IgD-negative memory B cell (primary cell): ENCODE results near the gene KRT73. TPM values are rescaled to one million over a fixed set of nuclear protein-coding genes. Genes with fewer than 3 reads are reported as not detected.
"Not testable (repeated sequence)": the region's sequence is repeated elsewhere in the genome, so short reads cannot be mapped to it uniquely, and the experiment has no call there.

Source experiments
- H3K27ac Mint-ChIP-seq, 3 donors: one replicate each; pipeline ENCODE4 v1.8.0; 2020 to 2022; ENCODE audit warnings: mild to moderate bottlenecking in 3 of 3, mixed read lengths in 3 of 3, moderate library complexity in 1 of 3
- H3K27me3 Mint-ChIP-seq: one replicate; pipeline ENCODE4 v1.8.0; 2021; ENCODE audit warnings: mixed read lengths
- H3K36me3 Mint-ChIP-seq: one replicate; pipeline ENCODE4 v1.8.0; 2020; ENCODE audit warnings: mild to moderate bottlenecking, mixed read lengths
- H3K4me1 Mint-ChIP-seq, 3 donors: one replicate each; pipeline ENCODE4 v1.8.0; 2020 to 2022; ENCODE audit warnings: mixed read lengths in 3 of 3, mild to moderate bottlenecking in 1 of 3
- H3K4me3 Mint-ChIP-seq, 4 donors: one replicate each; pipeline ENCODE4 v1.8.0; 2020 to 2022; ENCODE audit warnings: mild to moderate bottlenecking in 4 of 4, mixed read lengths in 4 of 4, moderate library complexity in 3 of 4
- H3K9me3 Mint-ChIP-seq, 3 donors: one replicate each; pipeline ENCODE4 v1.8.0; 2020 to 2021; ENCODE audit warnings: mixed read lengths in 3 of 3, mild to moderate bottlenecking in 1 of 3
- polyA plus RNA-seq: library from polyadenylated mRNA; unstranded; fragments of 300-500 nt; fragmentation: Illumina TruSeq; gene quantifications from one replicate; pipeline ENCODE4 v1.2.3, GENCODE V29; 2021

KRT73 gene
- polyA plus RNA-seq, 1 donor from 2014 or later, result not detected

DNA sequence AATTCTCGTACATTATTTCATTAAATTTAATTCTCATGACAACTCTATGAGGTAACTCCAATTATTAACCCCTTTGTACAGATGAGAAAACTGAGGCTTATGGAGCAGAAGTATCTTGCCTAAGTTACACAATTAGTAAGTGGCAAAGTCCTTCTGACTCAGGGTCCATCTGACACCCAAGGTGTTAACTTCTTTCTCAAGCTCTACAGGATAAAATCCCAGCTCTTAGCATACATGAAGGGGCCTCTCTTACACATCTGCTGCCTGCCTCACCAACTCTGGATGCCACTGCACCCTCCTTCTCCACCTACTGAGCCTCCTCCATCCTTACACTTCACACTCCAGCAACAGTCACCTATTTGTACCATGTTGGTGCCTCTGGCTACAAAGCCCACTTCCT lies 12.8 kb downstream of the KRT73 start:
- Mint-ChIP-seq H3K27me3 (peaks cover 23% of the 10 kb centered on the region), H3K4me1 (peaks cover 0 to 2% (median 0%) of the 10 kb centered on the region in 3 donors), H3K27ac (no peak overlapping the region), H3K36me3 (no peaks in the 10 kb centered on the region), H3K9me3 (no peaks in the 10 kb centered on the region), H3K4me3 (no peak overlapping the region)

DNA sequence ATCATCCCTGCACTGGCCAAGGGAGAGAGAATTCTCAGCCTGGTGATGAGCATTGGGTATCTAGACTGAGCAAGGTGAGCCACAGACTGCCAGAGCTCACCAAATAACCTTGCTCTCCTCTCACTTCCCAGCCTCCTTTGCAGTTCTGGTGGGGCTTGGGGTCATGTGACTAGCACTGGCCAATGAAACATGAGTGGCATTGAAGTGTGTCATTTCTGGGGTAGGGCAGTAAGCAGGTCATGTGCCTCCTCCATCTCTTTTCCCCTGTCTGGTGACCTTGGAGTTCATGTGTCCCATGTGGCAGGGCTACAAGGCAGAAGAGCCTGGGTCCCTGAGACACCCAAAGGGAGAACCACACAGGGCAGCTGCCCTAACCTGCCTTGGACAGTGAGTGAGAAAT lies 13.5 kb downstream of the KRT73 start:
- no peaks in the 10 kb centered on the region for H3K9me3 Mint-ChIP-seq
- peak overlapping the region in 1 of 3 donors; percentile 74 for H3K27ac Mint-ChIP-seq
- peaks cover 0 to 2% (median 0%) of the 10 kb centered on the region in 3 donors for H3K4me1 Mint-ChIP-seq
- H3K4me3 Mint-ChIP-seq, result no peak overlapping the region
- H3K27me3 Mint-ChIP-seq, result peaks cover 26% of the 10 kb centered on the region
- H3K36me3 Mint-ChIP-seq, result no peaks in the 10 kb centered on the region

DNA sequence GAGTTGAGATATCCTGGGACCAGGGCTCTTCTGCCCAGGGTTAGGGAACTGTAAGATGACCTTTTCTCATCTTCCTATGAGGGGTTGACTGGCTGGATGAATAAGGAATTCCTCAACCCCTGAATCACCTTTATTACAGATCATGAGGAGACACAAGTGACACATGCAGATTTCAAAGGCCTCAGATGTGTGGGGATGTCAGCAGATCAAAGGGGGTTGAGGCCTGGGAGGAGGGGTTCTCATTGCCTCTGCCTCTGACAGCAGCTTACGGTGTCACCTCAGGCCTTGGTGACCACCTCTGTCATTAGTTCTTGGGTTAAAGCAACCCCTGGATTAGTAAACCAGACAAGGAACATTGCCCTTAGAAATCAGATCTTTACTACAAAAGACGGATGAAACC lies 15.0 kb downstream of the KRT73 start:
- H3K9me3 Mint-ChIP-seq, result peaks cover 0 to 2% (median 0%) of the 10 kb centered on the region in 3 donors
- H3K36me3 Mint-ChIP-seq, result no peaks in the 10 kb centered on the region
- H3K4me1 Mint-ChIP-seq, result peaks cover 0 to 2% (median 0%) of the 10 kb centered on the region in 3 donors
- no peak overlapping the region for H3K4me3 Mint-ChIP-seq
- H3K27me3 Mint-ChIP-seq, result peaks cover 21% of the 10 kb centered on the region
- H3K27ac Mint-ChIP-seq, result no peak overlapping the region

DNA sequence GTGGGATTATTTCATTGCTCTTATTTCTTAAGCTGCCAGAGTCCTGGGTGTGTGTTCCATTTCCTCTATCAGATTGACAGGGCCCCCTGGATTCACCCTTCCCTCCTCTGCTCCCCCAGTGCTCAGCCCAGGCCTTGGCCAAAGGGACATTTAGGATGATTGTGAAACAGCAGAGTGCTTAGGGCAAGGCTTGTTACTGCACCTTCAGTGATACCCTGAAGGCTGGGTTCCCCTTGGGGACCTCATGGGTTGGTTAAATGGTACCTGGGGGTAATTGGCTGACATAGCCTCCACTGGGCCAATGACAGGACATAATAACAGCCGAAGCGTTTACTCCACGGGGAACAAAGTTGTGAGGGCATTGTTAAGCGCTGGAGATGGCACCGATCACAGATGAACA lies 15.8 kb downstream of the KRT73 start:
- H3K27me3 Mint-ChIP-seq, result peaks cover 21% of the 10 kb centered on the region
- H3K4me3 Mint-ChIP-seq, result no peak overlapping the region
- H3K9me3 Mint-ChIP-seq, result peaks cover 0 to 2% (median 0%) of the 10 kb centered on the region in 3 donors
- peaks cover 0 to 2% (median 0%) of the 10 kb centered on the region in 3 donors for H3K4me1 Mint-ChIP-seq
- H3K27ac Mint-ChIP-seq, result no peak overlapping the region
- H3K36me3 Mint-ChIP-seq, result no peaks in the 10 kb centered on the region

DNA sequence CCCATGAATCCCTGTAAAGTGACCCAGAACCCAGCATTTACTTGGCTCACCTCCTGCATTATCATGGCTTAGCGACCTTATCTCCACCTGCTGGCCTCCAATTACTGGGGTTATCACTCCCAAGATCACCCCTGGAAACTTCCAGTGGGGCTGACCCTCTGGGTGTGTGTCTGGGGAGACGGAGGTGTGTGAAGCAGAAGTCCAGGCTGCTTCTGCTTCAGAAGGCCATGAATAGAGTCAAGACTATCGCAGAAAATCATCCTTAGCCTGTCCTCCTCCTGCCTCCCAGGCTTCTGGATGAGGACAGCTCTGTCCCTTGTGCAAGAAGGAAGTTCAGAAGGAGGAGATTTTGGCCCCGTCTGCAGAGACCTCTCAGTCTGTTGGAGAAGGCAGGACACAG lies 16.7 kb downstream of the KRT73 start:
- Mint-ChIP-seq H3K27ac (no peak overlapping the region), H3K36me3 (no peaks in the 10 kb centered on the region), H3K9me3 (peaks cover 0 to 2% (median 0%) of the 10 kb centered on the region in 3 donors), H3K4me1 (peaks cover 0 to 2% (median 0%) of the 10 kb centered on the region in 3 donors), H3K27me3 (peaks cover 20% of the 10 kb centered on the region), H3K4me3 (no peak overlapping the region)

DNA sequence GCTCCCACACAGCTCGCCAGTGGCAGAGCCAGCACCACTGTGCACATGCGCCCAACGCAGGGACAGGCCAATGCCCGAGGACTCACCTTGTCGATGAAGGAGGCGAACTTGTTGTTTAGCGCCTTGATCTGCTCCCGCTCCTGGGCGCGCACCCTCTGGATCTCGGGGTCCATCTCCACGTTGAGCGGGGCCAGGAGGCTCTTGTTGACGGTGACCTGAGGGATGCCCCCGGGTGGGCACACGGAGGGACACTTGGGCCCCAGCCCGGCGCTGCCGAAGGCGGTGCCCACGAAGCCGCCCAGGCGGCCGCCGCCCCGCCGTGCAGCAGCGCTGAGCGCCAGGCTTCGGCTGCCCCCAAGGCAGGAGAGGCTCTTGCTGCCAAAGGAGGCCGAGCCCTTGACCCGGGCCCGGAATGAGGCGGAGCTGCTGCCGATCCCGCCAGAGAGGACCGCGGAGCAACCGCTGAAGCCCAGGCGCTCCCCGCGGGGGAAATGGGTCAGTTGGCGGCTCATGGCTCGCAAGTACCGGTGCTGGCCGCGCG lies 17.3 kb downstream of the KRT73 start, which contains the start of gene KRT72:
Gene KRT72, minus strand, starts transcription at position 523 of the 541 bp plus-strand sequence. Its CDS starts 11 bp downstream, at position 512.
- H3K4me1 Mint-ChIP-seq, result peaks cover 0 to 2% (median 0%) of the 10 kb centered on the region in 3 donors
- peaks cover 21% of the 10 kb centered on the region for H3K27me3 Mint-ChIP-seq
- H3K4me3 Mint-ChIP-seq, result no peak within 1 kb of the TSS
- H3K27ac Mint-ChIP-seq, result no peak within 1 kb of the TSS
- H3K9me3 Mint-ChIP-seq, result peaks cover 0 to 2% (median 0%) of the 10 kb centered on the region in 3 donors
- H3K36me3 Mint-ChIP-seq, result no peaks in the 10 kb centered on the region

DNA sequence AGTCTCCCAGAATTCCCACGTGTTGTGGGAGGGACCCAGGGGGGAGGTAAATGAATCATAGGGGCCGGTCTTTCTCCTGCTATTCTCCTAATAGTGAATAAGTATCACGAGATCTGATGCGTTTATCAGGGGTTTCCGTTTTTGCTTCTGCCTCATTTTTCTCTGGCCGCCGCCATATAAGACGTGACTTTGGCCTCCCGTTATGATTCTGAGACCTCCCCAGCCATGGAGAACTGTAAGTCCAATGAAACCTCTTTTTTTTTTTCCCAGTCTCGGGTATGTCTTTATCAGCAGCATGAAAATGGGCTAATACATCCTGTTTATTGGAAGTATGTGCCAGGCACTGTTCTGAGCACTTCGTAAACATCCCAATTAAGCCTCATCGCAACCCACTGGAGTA lies 17.9 kb downstream of the KRT73 start:
- H3K27ac Mint-ChIP-seq, result no peak overlapping the region
- H3K9me3 Mint-ChIP-seq, result peaks cover 0 to 2% (median 0%) of the 10 kb centered on the region in 3 donors
- no peaks in the 10 kb centered on the region for H3K36me3 Mint-ChIP-seq
- H3K4me3 Mint-ChIP-seq, result no peak overlapping the region
- H3K27me3 Mint-ChIP-seq, result peaks cover 21% of the 10 kb centered on the region
- peaks cover 0 to 2% (median 0%) of the 10 kb centered on the region in 3 donors for H3K4me1 Mint-ChIP-seq

GRCh38 chr12:52600071-52600470 lies 18.3 kb downstream of the KRT73 start:
- Mint-ChIP-seq H3K36me3 (no peaks in the 10 kb centered on the region), H3K9me3 (peaks cover 0 to 2% (median 0%) of the 10 kb centered on the region in 3 donors), H3K27ac (no peak overlapping the region), H3K27me3 (peaks cover 21% of the 10 kb centered on the region), H3K4me1 (peaks cover 0 to 2% (median 0%) of the 10 kb centered on the region in 3 donors), H3K4me3 (no peak overlapping the region)

- peaks cover 0 to 2% (median 0%) of the 10 kb centered on the region in 3 donors for H3K4me1 Mint-ChIP-seq
- H3K27ac Mint-ChIP-seq, result no peak overlapping the region
- H3K4me3 Mint-ChIP-seq, result no peak overlapping the region
- no peaks in the 10 kb centered on the region for H3K36me3 Mint-ChIP-seq
- H3K27me3 Mint-ChIP-seq, result peaks cover 24% of the 10 kb centered on the region
- peaks cover 0 to 5% (median 0%) of the 10 kb centered on the region in 3 donors for H3K9me3 Mint-ChIP-seq
These were observed 19.4 kb downstream of the KRT73 start for GRCh38 chr12:52598966-52599365.

DNA sequence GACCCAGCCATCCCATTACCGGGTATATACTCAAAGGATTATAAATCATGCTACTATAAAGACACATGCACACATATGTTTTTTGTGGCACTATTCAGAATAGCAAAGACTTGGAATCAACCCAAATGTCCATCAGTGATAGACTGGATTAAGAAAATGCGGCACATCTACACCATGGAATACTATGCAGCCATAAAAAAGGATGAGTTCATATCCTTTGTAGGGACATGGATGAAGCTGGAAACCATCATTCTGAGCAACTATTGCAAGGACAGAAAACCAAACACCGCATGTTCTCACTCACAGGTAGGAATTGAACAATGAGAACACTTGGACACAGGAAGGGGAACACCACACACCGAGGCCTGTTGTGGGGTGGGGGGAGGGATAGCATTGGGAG lies 24.1 kb downstream of the KRT73 start:
- H3K36me3 Mint-ChIP-seq, H3K4me1 Mint-ChIP-seq, H3K9me3 Mint-ChIP-seq, H3K27ac Mint-ChIP-seq, H3K4me3 Mint-ChIP-seq: not testable (repeated sequence)
- peaks cover 14% of the 10 kb centered on the region for H3K27me3 Mint-ChIP-seq

- H3K4me1 Mint-ChIP-seq, result peaks cover 0 to 2% (median 0%) of the 10 kb centered on the region in 3 donors
- H3K4me3 Mint-ChIP-seq, result no peak overlapping the region
- peaks cover 14% of the 10 kb centered on the region for H3K27me3 Mint-ChIP-seq
- H3K36me3 Mint-ChIP-seq, result no peaks in the 10 kb centered on the region
- H3K27ac Mint-ChIP-seq, result peak overlapping the region in 1 of 3 donors; percentile 3
- peaks cover 0 to 3% (median 0%) of the 10 kb centered on the region in 3 donors for H3K9me3 Mint-ChIP-seq
These were observed 26.8 kb downstream of the KRT73 start for GRCh38 chr12:52591521-52591920.

- Mint-ChIP-seq H3K36me3 (no peaks in the 10 kb centered on the region), H3K4me1 (peaks cover 0 to 2% (median 0%) of the 10 kb centered on the region in 3 donors), H3K4me3 (no peak overlapping the region)
These were observed 28.3 kb downstream of the KRT73 start for GRCh38 chr12:52590021-52590420.

DNA sequence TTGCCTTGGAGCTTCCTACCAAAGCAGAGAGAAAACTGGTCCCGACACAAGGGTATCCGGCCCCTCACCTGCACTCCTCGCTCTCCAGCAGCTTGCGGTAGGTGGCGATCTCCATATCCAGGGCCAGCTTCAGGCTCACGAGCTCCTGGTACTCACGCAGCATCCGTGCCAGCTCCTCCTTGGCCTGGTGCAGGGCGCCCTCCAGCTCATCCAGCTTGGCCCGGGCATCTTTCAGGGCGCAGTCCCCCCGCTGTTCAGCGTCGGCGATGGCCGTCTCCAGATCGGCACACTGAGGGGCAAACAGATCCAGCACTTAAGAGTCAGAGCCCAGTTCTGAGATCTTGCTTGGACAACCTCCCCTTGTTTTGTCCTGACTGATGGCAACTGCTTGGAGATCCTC lies 30.8 kb downstream of the KRT73 start:
- Mint-ChIP-seq H3K27ac (peak overlapping the region in 1 of 3 donors; percentile 21), H3K27me3 (peaks cover 9% of the 10 kb centered on the region), H3K4me3 (no peak overlapping the region), H3K9me3 (no peaks in the 10 kb centered on the region), H3K36me3 (no peaks in the 10 kb centered on the region), H3K4me1 (peaks cover 0 to 2% (median 0%) of the 10 kb centered on the region in 3 donors)

More at GRCh38 chr12:52590021-52590420, 28.3 kb downstream of the KRT73 start:
- H3K27me3 Mint-ChIP-seq, result peaks cover 13% of the 10 kb centered on the region
- no peak overlapping the region for H3K27ac Mint-ChIP-seq
- peaks cover 0 to 3% (median 0%) of the 10 kb centered on the region in 3 donors for H3K9me3 Mint-ChIP-seq

DNA sequence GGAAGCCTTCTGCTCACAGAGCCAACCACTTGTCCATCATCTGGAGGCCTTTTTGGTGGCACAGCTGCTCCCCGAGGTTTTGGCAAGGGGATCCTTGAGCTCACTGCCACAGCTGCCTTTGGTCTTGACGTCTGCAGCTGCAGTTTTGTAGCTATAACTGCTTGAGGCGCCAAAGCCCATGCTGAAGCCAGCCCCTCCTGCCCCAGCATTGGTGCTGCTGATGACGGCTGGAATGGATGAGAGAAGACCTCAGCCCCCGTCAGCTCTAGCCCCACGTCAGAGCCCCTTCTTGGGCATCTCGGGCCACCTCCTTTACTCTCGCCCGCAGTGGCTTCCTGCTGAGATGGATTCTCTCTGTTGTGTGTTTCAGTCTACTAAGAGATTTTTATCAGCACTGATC lies 32.4 kb downstream of the KRT73 start:
- no peaks in the 10 kb centered on the region for H3K36me3 Mint-ChIP-seq
- H3K9me3 Mint-ChIP-seq, result no peaks in the 10 kb centered on the region
- peaks cover 6% of the 10 kb centered on the region for H3K27me3 Mint-ChIP-seq
- no peak overlapping the region for H3K27ac Mint-ChIP-seq
- no peak overlapping the region for H3K4me3 Mint-ChIP-seq
- H3K4me1 Mint-ChIP-seq, result no peaks in the 10 kb centered on the region

- H3K27me3 Mint-ChIP-seq, result peaks cover 6% of the 10 kb centered on the region
- no peak overlapping the region for H3K27ac Mint-ChIP-seq
- no peaks in the 10 kb centered on the region for H3K36me3 Mint-ChIP-seq
- no peaks in the 10 kb centered on the region for H3K4me1 Mint-ChIP-seq
- no peak overlapping the region for H3K4me3 Mint-ChIP-seq
- peaks cover 0 to 2% (median 0%) of the 10 kb centered on the region in 3 donors for H3K9me3 Mint-ChIP-seq
These were observed 33.3 kb downstream of the KRT73 start for GRCh38 chr12:52585066-52585465.

- Mint-ChIP-seq H3K9me3 (peaks cover 0 to 2% (median 0%) of the 10 kb centered on the region in 3 donors), H3K27ac (no peak overlapping the region), H3K4me1 (no peaks in the 10 kb centered on the region), H3K36me3 (no peaks in the 10 kb centered on the region), H3K4me3 (no peak overlapping the region), H3K27me3 (peaks cover 7% of the 10 kb centered on the region)
These were observed 34.1 kb downstream of the KRT73 start for GRCh38 chr12:52584156-52584682.
